ENCODE measurements around the gene IL15. TPM values are rescaled to one million over a fixed set of nuclear protein-coding genes. Genes with fewer than 3 reads are reported as not detected.

IL15 gene
- total and polyA plus RNA-seq, 2 of the 8 experiments (the other 6 are each of a cell fraction or from before 2014, with no cell fraction given): 0.30 to 0.61 TPM

GRCh38 chr4:141614878-141615586 is 21.4 kb upstream of the IL15 start (continued):
- no peak for TF ChIP-seq CHD7 (IDR thresholded peaks at IDR 0.05; ENCODE audit: insufficient replicate concordance, low read length)
- no peak for TF ChIP-seq TAF7 (optimal IDR thresholded peaks at IDR 0.05; ENCODE audit: borderline replicate concordance, low read depth, low read length)
- no peak for TF ChIP-seq RXRA (IDR thresholded peaks at IDR 0.05; ENCODE audit: insufficient read depth, low read depth, low read length)
- TF ChIP-seq SIX5 (IDR thresholded peaks at IDR 0.05; ENCODE audit: low read depth, low read length): no peak
- TF ChIP-seq GABPA (IDR thresholded peaks at IDR 0.05; ENCODE audit: borderline replicate concordance, insufficient read depth, low read length): no peak
- TF ChIP-seq ATF3 (IDR thresholded peaks at IDR 0.05; ENCODE audit: insufficient read depth, low read depth, low read length): no peak
- TF ChIP-seq SIN3A (conservative IDR thresholded peaks at IDR 0.05 in 1 of 2, IDR thresholded peaks at IDR 0.05 in 1 of 2; ENCODE audit: low read depth in 1 of 2, low read length in 2 of 2): no peak
- no peak for TF ChIP-seq RNF2 (IDR thresholded peaks at IDR 0.05; ENCODE audit: borderline replicate concordance, low read depth, low read length, missing control alignments, poor library complexity, severe bottlenecking)

Measured in H1 (cell line).